A549 treated with ZK216348 at 1 μM for 4 hours (cell line): Measurements from ENCODE around the gene SERBP1. TPM values are rescaled to one million over a fixed set of nuclear protein-coding genes. Genes with fewer than 3 reads are reported as not detected.

ENCODE experiments used
- total RNA-seq: library from RNA; stranded (reverse); fragments of 200-300 nt; extraction: Qiagen RNA extraction; gene quantifications from 5 replicates; pipeline ENCODE4 v1.2.3, GENCODE V29; 2022; ENCODE audit warnings: low read depth

Gene SERBP1
- 200 to 324 TPM (median 218 TPM) in 5 replicates for total RNA-seq

DNA sequence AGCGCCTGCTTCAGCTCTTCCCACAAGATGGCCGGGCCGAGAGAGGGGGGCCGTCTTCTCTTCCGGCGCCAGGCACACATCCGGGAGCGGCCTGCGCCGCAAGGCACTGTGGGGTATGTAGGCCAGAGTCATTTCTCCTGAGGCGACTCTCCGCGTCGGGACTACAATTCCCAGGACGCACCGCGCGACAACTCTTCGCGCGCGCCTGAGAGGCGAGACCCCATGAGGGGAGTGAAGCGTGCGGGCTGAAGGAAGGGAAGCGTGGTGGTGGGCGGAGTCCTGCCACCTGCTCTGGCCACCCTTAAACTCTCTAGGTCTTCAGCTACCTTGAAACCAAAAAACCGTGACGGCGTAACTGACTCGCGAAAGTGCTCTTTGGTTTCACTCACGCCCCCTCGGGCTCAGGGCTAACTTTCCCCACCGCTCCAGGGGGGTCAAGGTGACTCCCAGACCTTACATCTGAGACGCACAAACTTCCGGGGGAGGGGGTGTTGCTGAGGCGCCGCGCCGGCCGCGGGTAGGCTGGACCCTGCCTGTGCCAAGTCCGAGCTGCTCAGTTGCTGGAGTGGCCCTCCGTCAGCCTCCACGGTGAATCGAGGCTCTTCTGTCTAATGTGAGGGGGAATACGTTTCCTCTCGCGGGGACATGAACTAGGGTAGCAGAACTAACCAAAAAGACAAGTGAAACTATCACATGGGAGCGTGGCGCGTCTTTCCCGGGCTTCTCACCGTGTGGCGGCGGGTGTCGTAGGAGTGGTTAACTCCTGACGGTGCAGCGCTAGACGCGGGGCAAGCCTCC lies at the start of gene SERBP1:
Gene SERBP1 (minus strand): TSS at position 45 of the 798 bp plus-strand sequence. CDS start 102 bp downstream, outside the sequence.

Other genes starting within 250 kb of the SERBP1 start
- gene IL12RB2, start 122.5 kb downstream of the SERBP1 start, total RNA-seq = 0.04 TPM in 1 of 5 replicates, not detected in the others